ENCODE data around the gene BIRC6.
"Not testable (repeated sequence)": the region's sequence is repeated elsewhere in the genome, so short reads cannot be mapped to it uniquely, and the experiment has no call there.

BIRC6 gene

DNA sequence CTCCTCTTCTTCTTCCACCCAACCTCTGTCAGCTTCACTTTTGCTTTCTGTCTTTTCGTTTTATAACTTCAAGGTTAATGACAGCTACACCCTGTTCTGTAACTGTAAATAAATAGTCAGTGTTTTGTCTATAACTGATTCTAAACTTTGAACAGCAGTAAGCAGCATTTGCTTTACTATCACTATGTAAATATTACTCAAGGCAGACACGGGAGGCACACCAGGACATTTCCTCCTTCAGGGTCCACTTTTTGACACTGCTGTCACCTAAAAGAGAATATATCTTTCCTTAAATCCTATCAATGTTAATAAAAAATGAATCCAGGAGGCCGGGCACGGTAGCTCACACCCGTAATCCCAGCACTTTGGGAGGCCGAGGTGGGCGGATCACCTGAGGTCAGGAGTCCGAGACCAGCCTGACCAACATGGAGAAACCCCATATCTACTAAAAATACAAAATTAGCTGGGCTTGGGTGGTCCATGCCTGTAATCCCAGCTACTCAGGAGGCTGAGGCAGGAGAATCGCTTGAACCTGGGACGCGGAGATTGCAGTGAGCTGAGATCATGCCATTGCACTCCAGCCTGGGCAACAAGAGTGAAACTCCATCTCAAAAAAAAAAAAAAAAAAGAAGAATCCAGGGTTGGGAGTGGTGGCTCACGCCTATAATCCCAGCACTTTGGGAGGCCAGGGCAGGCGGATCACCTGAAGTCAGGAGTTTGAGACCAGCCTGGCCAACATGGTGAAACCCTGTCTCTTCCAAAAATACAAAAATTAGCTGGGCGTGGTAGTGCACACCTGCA, 27.4 kb upstream of the BIRC6 start:
- not testable (repeated sequence) for H3K9me2 ChIP-seq (replicated peaks; ENCODE audit: insufficient read depth, low read length); H3K36me3 ChIP-seq (ENCODE audit: low read length); H3K79me2 ChIP-seq (ENCODE audit: insufficient read depth, low read length); H3K9ac ChIP-seq (ENCODE audit: low read length); H3K4me2 ChIP-seq (ENCODE audit: low read depth, low read length, poor library complexity, severe bottlenecking); H2AFZ ChIP-seq (ENCODE audit: low read depth, low read length, severe bottlenecking); H3K27me3 ChIP-seq (ENCODE audit: low read length); H4K20me1 ChIP-seq (ENCODE audit: low read depth, low read length); H3K9me3 ChIP-seq (ENCODE audit: insufficient read depth, low read length); H3F3A ChIP-seq (ENCODE audit: insufficient read depth); H3K27ac ChIP-seq (ENCODE audit: low read depth, low read length); H3K4me3 ChIP-seq (ENCODE audit: insufficient read depth, low read length, poor library complexity, severe bottlenecking)

DNA sequence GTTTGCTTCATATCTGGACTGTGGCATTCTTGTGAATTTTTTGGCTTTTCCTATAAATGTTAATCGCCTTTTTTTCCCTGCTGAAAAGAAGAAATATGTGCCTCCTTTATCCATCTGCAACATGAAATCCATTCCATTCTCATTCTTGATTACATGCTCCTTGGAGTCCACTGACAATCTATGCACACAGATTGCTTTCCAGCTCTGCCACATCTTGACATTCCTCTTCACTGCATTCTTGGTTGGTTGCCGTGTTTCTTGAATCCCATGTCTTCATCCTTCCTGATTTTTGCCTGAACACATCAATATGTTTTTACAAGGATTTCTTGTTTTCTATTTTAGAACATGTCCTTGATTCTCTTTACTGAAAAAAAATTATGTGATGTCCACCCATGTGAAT, 26.7 kb upstream of the BIRC6 start:
- H3K4me2 ChIP-seq (ENCODE audit: low read depth, low read length, poor library complexity, severe bottlenecking) = no peak overlapping the region
- H4K20me1 ChIP-seq (ENCODE audit: low read depth, low read length) = no peaks in the 10 kb centered on the region
- H3K79me2 ChIP-seq (ENCODE audit: insufficient read depth, low read length) = no peaks in the 10 kb centered on the region
- no peaks in the 10 kb centered on the region for H3K36me3 ChIP-seq (ENCODE audit: low read length)
- H3K9me2 ChIP-seq (replicated peaks; ENCODE audit: insufficient read depth, low read length) = no peaks in the 10 kb centered on the region
- H3K9me3 ChIP-seq (ENCODE audit: insufficient read depth, low read length) = no peaks in the 10 kb centered on the region
- H3K4me3 ChIP-seq (ENCODE audit: insufficient read depth, low read length, poor library complexity, severe bottlenecking) = no peak overlapping the region
- TF ChIP-seq, protein P1, sequence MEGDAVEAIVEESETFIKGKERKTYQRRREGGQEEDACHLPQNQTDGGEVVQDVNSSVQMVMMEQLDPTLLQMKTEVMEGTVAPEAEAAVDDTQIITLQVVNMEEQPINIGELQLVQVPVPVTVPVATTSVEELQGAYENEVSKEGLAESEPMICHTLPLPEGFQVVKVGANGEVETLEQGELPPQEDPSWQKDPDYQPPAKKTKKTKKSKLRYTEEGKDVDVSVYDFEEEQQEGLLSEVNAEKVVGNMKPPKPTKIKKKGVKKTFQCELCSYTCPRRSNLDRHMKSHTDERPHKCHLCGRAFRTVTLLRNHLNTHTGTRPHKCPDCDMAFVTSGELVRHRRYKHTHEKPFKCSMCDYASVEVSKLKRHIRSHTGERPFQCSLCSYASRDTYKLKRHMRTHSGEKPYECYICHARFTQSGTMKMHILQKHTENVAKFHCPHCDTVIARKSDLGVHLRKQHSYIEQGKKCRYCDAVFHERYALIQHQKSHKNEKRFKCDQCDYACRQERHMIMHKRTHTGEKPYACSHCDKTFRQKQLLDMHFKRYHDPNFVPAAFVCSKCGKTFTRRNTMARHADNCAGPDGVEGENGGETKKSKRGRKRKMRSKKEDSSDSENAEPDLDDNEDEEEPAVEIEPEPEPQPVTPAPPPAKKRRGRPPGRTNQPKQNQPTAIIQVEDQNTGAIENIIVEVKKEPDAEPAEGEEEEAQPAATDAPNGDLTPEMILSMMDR (IDR thresholded peaks at IDR 0.05; ENCODE audit: insufficient read depth, low read length, poor library complexity, severe bottlenecking) = no peak
- TF ChIP-seq EZH2phosphoT487 (conservative IDR thresholded peaks at IDR 0.05; ENCODE audit: low read length) = no peak
- peaks cover 3% of the 10 kb centered on the region; the same call in 1 of the 2 replicates for H3F3A ChIP-seq (ENCODE audit: insufficient read depth)
- no peak overlapping the region for H2AFZ ChIP-seq (ENCODE audit: low read depth, low read length, severe bottlenecking)
- H3K9ac ChIP-seq (ENCODE audit: low read length) = no peak overlapping the region
- H3K27me3 ChIP-seq (ENCODE audit: low read length) = no peaks in the 10 kb centered on the region
- H3K27ac ChIP-seq (ENCODE audit: low read depth, low read length) = no peak overlapping the region

DNA sequence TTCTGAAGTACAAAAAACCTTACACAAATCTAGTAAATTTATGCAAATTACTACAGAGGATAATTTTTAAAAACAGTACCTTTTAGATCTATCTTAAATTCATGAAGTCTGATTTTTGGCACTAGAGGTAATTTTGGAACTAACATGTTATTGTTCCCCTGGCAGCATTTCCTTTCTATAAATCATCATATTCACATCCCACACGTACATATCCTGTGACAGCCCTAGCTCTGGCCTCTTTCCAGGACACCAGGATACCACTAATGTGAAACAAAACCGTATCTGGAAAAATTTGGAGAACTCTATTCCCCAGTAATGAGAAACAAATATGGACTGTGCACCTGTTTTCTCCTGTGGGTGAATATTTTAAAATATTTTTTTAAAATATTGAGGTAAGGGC, 14.0 kb upstream of the BIRC6 start:
- Histone ChIP-seq H3F3A (ENCODE audit: insufficient read depth) (no peaks in the 10 kb centered on the region), H4K20me1 (ENCODE audit: low read depth, low read length) (no peaks in the 10 kb centered on the region), H3K4me3 (ENCODE audit: insufficient read depth, low read length, poor library complexity, severe bottlenecking) (no peak overlapping the region), H3K79me2 (ENCODE audit: insufficient read depth, low read length) (no peaks in the 10 kb centered on the region), H3K27ac (ENCODE audit: low read depth, low read length) (no peak overlapping the region), H3K9ac (ENCODE audit: low read length) (no peak overlapping the region), H3K9me3 (ENCODE audit: insufficient read depth, low read length) (no peaks in the 10 kb centered on the region), H3K27me3 (ENCODE audit: low read length) (no peaks in the 10 kb centered on the region), H3K9me2 (replicated peaks; ENCODE audit: insufficient read depth, low read length) (no peaks in the 10 kb centered on the region), H3K36me3 (ENCODE audit: low read length) (no peaks in the 10 kb centered on the region), H2AFZ (ENCODE audit: low read depth, low read length, severe bottlenecking) (no peak overlapping the region), H3K4me2 (ENCODE audit: low read depth, low read length, poor library complexity, severe bottlenecking) (no peak overlapping the region)
- TF ChIP-seq EZH2phosphoT487 (conservative IDR thresholded peaks at IDR 0.05; ENCODE audit: low read length) = no peak
- TF ChIP-seq, protein P1 (IDR thresholded peaks at IDR 0.05; ENCODE audit: insufficient read depth, low read length, poor library complexity, severe bottlenecking) = no peak

DNA sequence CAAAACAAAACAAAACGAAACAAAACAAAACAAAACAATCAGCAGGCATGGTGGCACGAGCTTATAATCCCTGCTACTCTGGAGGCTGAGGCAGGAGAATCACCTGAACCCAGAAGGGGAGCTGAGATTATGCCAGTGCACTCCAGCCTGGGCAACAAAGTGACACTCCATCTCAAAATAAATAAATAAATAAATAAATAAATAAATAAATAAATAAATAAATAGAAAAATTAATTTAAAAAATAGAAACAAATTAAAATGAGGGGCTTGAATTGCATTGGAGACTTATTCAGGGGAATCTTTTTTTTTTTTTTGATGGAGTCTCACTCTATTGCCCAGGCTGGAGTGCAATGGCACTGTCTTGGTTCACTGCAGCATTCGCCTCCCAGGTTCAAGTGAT, 6.0 kb upstream of the BIRC6 start:
- H3K27ac ChIP-seq (ENCODE audit: low read depth, low read length); H3K9me2 ChIP-seq (replicated peaks; ENCODE audit: insufficient read depth, low read length); H3K27me3 ChIP-seq (ENCODE audit: low read length); H3K4me2 ChIP-seq (ENCODE audit: low read depth, low read length, poor library complexity, severe bottlenecking); H3K36me3 ChIP-seq (ENCODE audit: low read length); H3K79me2 ChIP-seq (ENCODE audit: insufficient read depth, low read length); H3K9me3 ChIP-seq (ENCODE audit: insufficient read depth, low read length); H3F3A ChIP-seq (ENCODE audit: insufficient read depth); H3K9ac ChIP-seq (ENCODE audit: low read length); H2AFZ ChIP-seq (ENCODE audit: low read depth, low read length, severe bottlenecking); H4K20me1 ChIP-seq (ENCODE audit: low read depth, low read length); H3K4me3 ChIP-seq (ENCODE audit: insufficient read depth, low read length, poor library complexity, severe bottlenecking): not testable (repeated sequence)
